ENCODE data around the gene NUDT5.

DNA sequence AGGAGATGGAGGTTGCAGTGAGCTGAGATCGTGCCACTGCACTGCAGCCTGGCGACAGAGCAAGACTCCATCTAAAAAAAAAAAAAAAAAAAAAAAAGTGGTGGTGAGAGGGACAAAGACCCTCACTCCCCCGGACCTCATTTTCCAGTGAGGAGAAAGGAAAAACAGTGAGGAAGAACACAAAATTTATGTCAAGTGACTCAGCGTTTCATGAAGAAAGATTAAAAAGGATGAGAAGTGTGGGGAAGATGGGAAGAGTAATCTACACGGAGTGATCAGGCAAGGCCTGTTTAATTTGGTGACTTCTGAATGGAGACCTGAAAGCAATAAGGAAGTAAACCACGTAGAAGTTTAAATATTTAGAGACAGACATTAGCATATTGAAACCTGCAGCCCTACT, 7.0 kb downstream of the NUDT5 start:
- TF ChIP-seq, protein P1, sequence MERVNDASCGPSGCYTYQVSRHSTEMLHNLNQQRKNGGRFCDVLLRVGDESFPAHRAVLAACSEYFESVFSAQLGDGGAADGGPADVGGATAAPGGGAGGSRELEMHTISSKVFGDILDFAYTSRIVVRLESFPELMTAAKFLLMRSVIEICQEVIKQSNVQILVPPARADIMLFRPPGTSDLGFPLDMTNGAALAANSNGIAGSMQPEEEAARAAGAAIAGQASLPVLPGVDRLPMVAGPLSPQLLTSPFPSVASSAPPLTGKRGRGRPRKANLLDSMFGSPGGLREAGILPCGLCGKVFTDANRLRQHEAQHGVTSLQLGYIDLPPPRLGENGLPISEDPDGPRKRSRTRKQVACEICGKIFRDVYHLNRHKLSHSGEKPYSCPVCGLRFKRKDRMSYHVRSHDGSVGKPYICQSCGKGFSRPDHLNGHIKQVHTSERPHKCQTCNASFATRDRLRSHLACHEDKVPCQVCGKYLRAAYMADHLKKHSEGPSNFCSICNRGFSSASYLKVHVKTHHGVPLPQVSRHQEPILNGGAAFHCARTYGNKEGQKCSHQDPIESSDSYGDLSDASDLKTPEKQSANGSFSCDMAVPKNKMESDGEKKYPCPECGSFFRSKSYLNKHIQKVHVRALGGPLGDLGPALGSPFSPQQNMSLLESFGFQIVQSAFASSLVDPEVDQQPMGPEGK (CRISPR knock-in tag; IDR thresholded peaks at IDR 0.05; ENCODE audit: borderline replicate concordance), result no peak
- TF ChIP-seq ZNF8 (CRISPR knock-in tag; IDR thresholded peaks at IDR 0.05) (no peak), OSR1 (CRISPR knock-in tag; IDR thresholded peaks at IDR 0.05) (no peak), ZFP3 (CRISPR knock-in tag; IDR thresholded peaks at IDR 0.05) (no peak), ISL1 (CRISPR knock-in tag; IDR thresholded peaks at IDR 0.05) (no peak), ARNTL (CRISPR knock-in tag; IDR thresholded peaks at IDR 0.05; ENCODE audit: borderline replicate concordance, low read depth) (no peak), CREB5 (CRISPR knock-in tag; IDR thresholded peaks at IDR 0.05; ENCODE audit: low read depth) (no peak), SNAI2 (CRISPR knock-in tag; IDR thresholded peaks at IDR 0.05) (no peak)
